HepG2 (cell line): ENCODE data around the gene TIMM23. TPM values are rescaled to one million over a fixed set of nuclear protein-coding genes. Genes with fewer than 3 reads are reported as not detected.

Experiments
- ATF1 ChIP-seq: IDR thresholded peaks from 2 replicates; pipeline ENCODE4 v1.6.1; 2016; ENCODE audit warnings: mild to moderate bottlenecking, control low read depth
- CSRNP2 ChIP-seq: sonication (generic); formaldehyde crosslinking; conservative IDR thresholded peaks from 2 replicates; pipeline ENCODE4 v1.8.0; 2022; ENCODE audit warnings: low read depth, missing genetic modification reagents
- FOXK1 ChIP-seq: sonication (generic); formaldehyde crosslinking; IDR thresholded peaks from 2 replicates; pipeline ENCODE4 v1.4.0; 2020; ENCODE audit warnings: low read depth, missing genetic modification reagents, borderline replicate concordance
- HMG20A ChIP-seq: IDR thresholded peaks from 2 replicates; pipeline ENCODE4 v1.6.1; 2016; ENCODE audit warnings: borderline replicate concordance
- KLF16 ChIP-seq, 2 experiments: sonication (generic) in 1 of 2; formaldehyde crosslinking in 1 of 2; IDR thresholded peaks; 2 replicates each; pipeline versions ENCODE4 v1.6.1 to v1.8.0; 2016 to 2023; ENCODE audit warnings: missing genetic modification reagents in 2 of 2, missing compliant biosample characterization in 1 of 2
- LBX2 ChIP-seq: sonication (generic); formaldehyde crosslinking; IDR thresholded peaks from 2 replicates; pipeline ENCODE4 v1.5.0; 2020; ENCODE audit warnings: missing genetic modification reagents, mild to moderate bottlenecking, borderline replicate concordance
- MED8 ChIP-seq: sonication (generic); formaldehyde crosslinking; IDR thresholded peaks from 2 replicates; pipeline ENCODE4 v1.8.1; 2023; ENCODE audit warnings: mild to moderate bottlenecking, missing genetic modification reagents; ENCODE audit not compliant: insufficient replicate concordance
- NCOR1 ChIP-seq: fragments of 200-600 bp; sonication (generic); IDR thresholded peaks from 2 replicates; pipeline ENCODE4 v1.7.0; 2017; ENCODE audit warnings: antibody characterized with exemption, low read length, borderline replicate concordance
- REPIN1 ChIP-seq: sonication (generic); formaldehyde crosslinking; IDR thresholded peaks from 2 replicates; pipeline ENCODE4 v1.8.0; 2022; ENCODE audit warnings: missing genetic modification reagents, low read depth, mild to moderate bottlenecking, borderline replicate concordance
- ZNF180 ChIP-seq: sonication (generic); formaldehyde crosslinking; IDR thresholded peaks from 2 replicates; pipeline ENCODE4 v1.4.0; 2020; ENCODE audit warnings: low read depth, missing genetic modification reagents, borderline replicate concordance
- ZNF224 ChIP-seq: sonication (generic); formaldehyde crosslinking; IDR thresholded peaks from 2 replicates; pipeline ENCODE4 v1.5.0; 2020; ENCODE audit warnings: mild to moderate bottlenecking, missing genetic modification reagents
- ZNF280D ChIP-seq: sonication (generic); formaldehyde crosslinking; IDR thresholded peaks from 2 replicates; pipeline ENCODE4 v1.5.1; 2020; ENCODE audit warnings: mild to moderate bottlenecking, missing genetic modification reagents
- ZSCAN25 ChIP-seq: sonication (generic); formaldehyde crosslinking; IDR thresholded peaks from 2 replicates; pipeline ENCODE4 v1.8.0; 2022; ENCODE audit warnings: mild to moderate bottlenecking, missing genetic modification reagents
- polyA plus RNA-seq, 8 experiments: library from polyadenylated mRNA; depleted of rRNA in 3 of 8; stranded (reverse) in 7 of 8; unstranded in 1 of 8; fragments of >200 nt; fragmentation: Illumina TruSeq in 4 of 8; extraction: Trizol in 4 of 8; gene quantifications; 2 replicates each; pipeline versions ENCODE4 v1.2.1 to v1.2.3, GENCODE V29; 2011 to 2016; ENCODE audit warnings: low read depth in 4 of 8, missing spikeins in 1 of 8, mixed read lengths in 1 of 8; ENCODE audit not compliant: insufficient read depth in 1 of 8
- total RNA-seq, 5 experiments: library from RNA; depleted of rRNA; stranded (reverse); fragments of >200 nt; fragmentation: Illumina TruSeq; extraction: Trizol; gene quantifications; 2 replicates each; pipeline ENCODE4 v1.2.3, GENCODE V29; 2016; ENCODE audit warnings: low read depth in 1 of 5

TIMM23 gene
- total and polyA plus RNA-seq, 2 of the 13 experiments (the other 11 are each of a cell fraction or from before 2014, with no cell fraction given), result 80.2 to 98.6 TPM

- TF ChIP-seq LBX2, result no peak
- no peak for TF ChIP-seq ATF1 (CRISPR knock-in tag)
- 0 out of 2 replicates have a peak, but pooled peaks have one; percentile 26 for TF ChIP-seq ZSCAN25 (CRISPR knock-in tag)
- no peak for TF ChIP-seq CSRNP2 (CRISPR knock-in tag)
- TF ChIP-seq HMG20A (CRISPR knock-in tag), result peak; percentile 81; the same call in 1 of the 2 replicates
- TF ChIP-seq REPIN1 (CRISPR knock-in tag), result peak; percentile 25; the same call in 1 of the 2 replicates
- peak; percentile 60 for TF ChIP-seq FOXK1 (CRISPR knock-in tag)
- TF ChIP-seq KLF16 (CRISPR knock-in tag; IDR thresholded peaks at IDR 0.05), result peak in 1 of 2 experiments; percentile 56; a peak in 2 of 4 replicates
- peak; percentile 45; the same call in 1 of the 2 replicates for TF ChIP-seq NCOR1
- TF ChIP-seq MED8 (CRISPR knock-in tag), result peak; percentile 31
- peak; percentile 73; the same call in 1 of the 2 replicates for TF ChIP-seq ZNF280D (CRISPR knock-in tag)
- TF ChIP-seq ZNF224, result no peak
- no peak for TF ChIP-seq ZNF180 (CRISPR knock-in tag)
Observed at GRCh38 chr10:46035923-46036849, 63.9 kb downstream of the TIMM23 start (continued).
